GM10248 (cell line): ENCODE data around the gene HOOK1.

Experiments used
- CTCF ChIA-PET: fragments of 300-600 bp; sonication (Branson Sonifier 250); formaldehyde crosslinking; extraction: SDS; loops from one replicate; lab custom pipeline; 2021; ENCODE audit warnings: antibody characterized with exemption; lab: Yijun Ruan, JAX
- POLR2A ChIA-PET: fragments of 350-650 bp; sonication (Branson Sonifier 250); formaldehyde crosslinking; extraction: SDS; loops from one replicate; lab custom pipeline; 2020; ENCODE audit warnings: antibody characterized with exemption; lab: Yijun Ruan, JAX
- DNase-seq: peaks from one replicate; pipeline ENCODE4 v3.0.0; 2012; ENCODE audit errors: extremely low spot score
- CTCF ChIP-seq: IDR thresholded peaks from 2 replicates; pipeline ENCODE4 v1.5.1; 2012; ENCODE audit warnings: mild to moderate bottlenecking, low read depth; ENCODE audit errors: extremely low read depth, missing control alignments, control extremely low read depth

Gene HOOK1

GRCh38 chr1:59814901-59815825 lies at the start of gene HOOK1:
Gene HOOK1 (plus strand): TSS chr1:59814949. CDS start chr1:59815118, 169 bp downstream.
- no peak for TF ChIP-seq CTCF
- CTCF ChIA-PET, result interaction anchor here (1.1 kb wide), 1 partner anchor 56 kb away, joined by 3 read pairs; no protein-coding TSS in a partner anchor
- DNase-seq, result no peak
- POLR2A ChIA-PET, result no interaction called here

GRCh38 chr1:59765011-59765730 lies 49.6 kb upstream of the HOOK1 start:
- TF ChIP-seq CTCF, result no peak
- DNase-seq, result no peak
- CTCF ChIA-PET, result interaction anchor here (1.3 to 1.4 kb wide), 2 partner anchors 12 to 15 kb away, joined by 3 to 7 read pairs; no protein-coding TSS in a partner anchor
- POLR2A ChIA-PET, result no interaction called here

- DNase-seq, result no peak
- POLR2A ChIA-PET, result no interaction called here
- TF ChIP-seq CTCF, result no peak
- CTCF ChIA-PET, result interaction anchor here (0.7 to 1.3 kb wide), 2 partner anchors 16 to 364 kb away, joined by 3 to 7 read pairs; no protein-coding TSS in a partner anchor
These were observed 48.4 kb upstream of the HOOK1 start for GRCh38 chr1:59766227-59766855.

- ChIA-PET CTCF (interaction anchor here (0.8 to 1.7 kb wide), 2 partner anchors 22 to 1024 kb away, joined by 3 to 4 read pairs; no protein-coding TSS in a partner anchor), POLR2A (no interaction called here)
- no peak for TF ChIP-seq CTCF
- no peak for DNase-seq
These were observed 47.6 kb upstream of the HOOK1 start for GRCh38 chr1:59767119-59767518.

- ChIA-PET POLR2A (no interaction called here), CTCF (interaction anchor here (0.9 to 4.6 kb wide), 5 partner anchors 7 to 1029 kb away, joined by 3 to 22 read pairs (median 3); no protein-coding TSS in a partner anchor)
- no peak for DNase-seq
- no peak for TF ChIP-seq CTCF
These were observed 45.7 kb upstream of the HOOK1 start for GRCh38 chr1:59768792-59769735.
